ENCODE data around the gene ACAP1.

ACAP1 gene

GRCh38 chr17:7315570-7316235, 20.6 kb upstream of the ACAP1 start:
- in situ Hi-C loops (cut with MboI; ENCODE audit: low sequenced_read_pairs) = no loop called here
- H3K4me1 ChIP-seq = peaks cover 10% of the 10 kb centered on the region
- peaks cover 78% of the 10 kb centered on the region for H3K36me3 ChIP-seq (replicated peaks)

GRCh38 chr17:7317161-7317803, 19.0 kb upstream of the ACAP1 start:
- no peak for DNase-seq (ENCODE audit: low spot score in 2 of 2)
- peaks cover 82% of the 10 kb centered on the region for H3K36me3 ChIP-seq (replicated peaks)
- no peak overlapping the region for H3K4me3 ChIP-seq
- no peaks in the 10 kb centered on the region for H3K9me3 ChIP-seq
- no peaks in the 10 kb centered on the region for H3K27me3 ChIP-seq (ENCODE audit: low read depth)
- in situ Hi-C loops (cut with MboI; ENCODE audit: low sequenced_read_pairs) = no loop called here
- peaks cover 10% of the 10 kb centered on the region for H3K4me1 ChIP-seq

More at GRCh38 chr17:7315570-7316235, 20.6 kb upstream of the ACAP1 start:
- Histone ChIP-seq H3K27me3 (ENCODE audit: low read depth) (no peaks in the 10 kb centered on the region), H3K4me3 (peak overlapping the region; percentile 58), H3K9me3 (no peaks in the 10 kb centered on the region)
- no peak for DNase-seq (ENCODE audit: low spot score in 2 of 2)

- DNase-seq (ENCODE audit: low spot score in 2 of 2) = no peak
- Histone ChIP-seq H3K4me1 (peaks cover 10% of the 10 kb centered on the region), H3K9me3 (no peaks in the 10 kb centered on the region), H3K4me3 (no peak overlapping the region), H3K27me3 (ENCODE audit: low read depth) (no peaks in the 10 kb centered on the region), H3K36me3 (replicated peaks) (peaks cover 82% of the 10 kb centered on the region)
- in situ Hi-C loops (cut with MboI; ENCODE audit: low sequenced_read_pairs) = no loop called here
Observed at GRCh38 chr17:7318121-7318860, 18.0 kb upstream of the ACAP1 start.

- Histone ChIP-seq H3K4me3 (no peak overlapping the region), H3K4me1 (no peaks in the 10 kb centered on the region), H3K9me3 (no peaks in the 10 kb centered on the region), H3K27me3 (ENCODE audit: low read depth) (no peaks in the 10 kb centered on the region), H3K36me3 (replicated peaks) (peaks cover 83% of the 10 kb centered on the region)
- in situ Hi-C loops (cut with MboI; ENCODE audit: low sequenced_read_pairs) = no loop called here
- DNase-seq (ENCODE audit: low spot score in 2 of 2) = no peak
Observed at GRCh38 chr17:7321466-7321865, 14.9 kb upstream of the ACAP1 start.

- DNase-seq (ENCODE audit: low spot score in 2 of 2) = no peak
- no peak overlapping the region for H3K4me3 ChIP-seq
- H3K4me1 ChIP-seq = 0 out of 2 replicates have a peak, but pooled peaks cover under 1% of the 10 kb centered on the region
- in situ Hi-C loops (cut with MboI; ENCODE audit: low sequenced_read_pairs) = no loop called here
- H3K27me3 ChIP-seq (ENCODE audit: low read depth) = no peaks in the 10 kb centered on the region
- peaks cover 78% of the 10 kb centered on the region for H3K36me3 ChIP-seq (replicated peaks)
- no peaks in the 10 kb centered on the region for H3K9me3 ChIP-seq
Observed at GRCh38 chr17:7322520-7323194, 13.7 kb upstream of the ACAP1 start.

GRCh38 chr17:7323731-7324437, 12.4 kb upstream of the ACAP1 start:
- Histone ChIP-seq H3K36me3 (replicated peaks) (peaks cover 66% of the 10 kb centered on the region), H3K4me3 (no peak overlapping the region), H3K4me1 (peaks cover 6% of the 10 kb centered on the region; the same call in 1 of the 2 replicates), H3K9me3 (no peaks in the 10 kb centered on the region), H3K27me3 (ENCODE audit: low read depth) (no peaks in the 10 kb centered on the region)
- DNase-seq (ENCODE audit: low spot score in 2 of 2) = peak in 1 of 2 experiments; percentile 79
- in situ Hi-C loops (cut with MboI; ENCODE audit: low sequenced_read_pairs) = no loop called here

GRCh38 chr17:7324438-7324779, 11.9 kb upstream of the ACAP1 start:
- Histone ChIP-seq H3K9me3 (no peaks in the 10 kb centered on the region), H3K4me1 (peaks cover 6% of the 10 kb centered on the region; the same call in 1 of the 2 replicates), H3K36me3 (replicated peaks) (peaks cover 64% of the 10 kb centered on the region), H3K4me3 (no peak overlapping the region), H3K27me3 (ENCODE audit: low read depth) (no peaks in the 10 kb centered on the region)
- in situ Hi-C loops (cut with MboI; ENCODE audit: low sequenced_read_pairs) = no loop called here
- DNase-seq (ENCODE audit: low spot score in 2 of 2) = no peak

- no peaks in the 10 kb centered on the region for H3K27me3 ChIP-seq (ENCODE audit: low read depth)
- in situ Hi-C loops (cut with MboI; ENCODE audit: low sequenced_read_pairs) = no loop called here
- DNase-seq (ENCODE audit: low spot score in 2 of 2) = no peak
- peaks cover 6% of the 10 kb centered on the region; the same call in 1 of the 2 replicates for H3K4me1 ChIP-seq
- peaks cover 63% of the 10 kb centered on the region for H3K36me3 ChIP-seq (replicated peaks)
- no peaks in the 10 kb centered on the region for H3K9me3 ChIP-seq
- no peak overlapping the region for H3K4me3 ChIP-seq
Observed at GRCh38 chr17:7325031-7325528, 11.2 kb upstream of the ACAP1 start.

- Histone ChIP-seq H3K36me3 (replicated peaks) (peaks cover 52% of the 10 kb centered on the region), H3K4me1 (peaks cover 10% of the 10 kb centered on the region), H3K27me3 (ENCODE audit: low read depth) (no peaks in the 10 kb centered on the region), H3K4me3 (no peak overlapping the region), H3K9me3 (no peaks in the 10 kb centered on the region)
- DNase-seq (ENCODE audit: low spot score in 2 of 2) = no peak
- in situ Hi-C loops (cut with MboI; ENCODE audit: low sequenced_read_pairs) = no loop called here
Observed at GRCh38 chr17:7326186-7326585, 10.1 kb upstream of the ACAP1 start.

GRCh38 chr17:7327056-7327455, 9.3 kb upstream of the ACAP1 start:
- in situ Hi-C loops (cut with MboI; ENCODE audit: low sequenced_read_pairs) = no loop called here
- Histone ChIP-seq H3K27me3 (ENCODE audit: low read depth) (no peaks in the 10 kb centered on the region), H3K4me1 (peaks cover 10% of the 10 kb centered on the region), H3K9me3 (no peaks in the 10 kb centered on the region), H3K36me3 (replicated peaks) (peaks cover 43% of the 10 kb centered on the region), H3K4me3 (no peak overlapping the region)
- no peak for DNase-seq (ENCODE audit: low spot score in 2 of 2)

GRCh38 chr17:7327501-7327900, 8.8 kb upstream of the ACAP1 start:
- Histone ChIP-seq H3K4me3 (no peak overlapping the region), H3K36me3 (replicated peaks) (peaks cover 38% of the 10 kb centered on the region), H3K27me3 (ENCODE audit: low read depth) (no peaks in the 10 kb centered on the region), H3K9me3 (no peaks in the 10 kb centered on the region), H3K4me1 (peaks cover 10% of the 10 kb centered on the region)
- no peak for DNase-seq (ENCODE audit: low spot score in 2 of 2)
- in situ Hi-C loops (cut with MboI; ENCODE audit: low sequenced_read_pairs) = no loop called here

- in situ Hi-C loops (cut with MboI; ENCODE audit: low sequenced_read_pairs) = no loop called here
- peak overlapping the region; percentile 89 for H3K4me3 ChIP-seq
- no peaks in the 10 kb centered on the region for H3K9me3 ChIP-seq
- peaks cover 10% of the 10 kb centered on the region for H3K4me1 ChIP-seq
- no peaks in the 10 kb centered on the region for H3K27me3 ChIP-seq (ENCODE audit: low read depth)
- no peak for DNase-seq (ENCODE audit: low spot score in 2 of 2)
- peaks cover 33% of the 10 kb centered on the region for H3K36me3 ChIP-seq (replicated peaks)
Observed at GRCh38 chr17:7328009-7328408, 8.3 kb upstream of the ACAP1 start.

- peaks cover 10% of the 10 kb centered on the region for H3K4me1 ChIP-seq
- in situ Hi-C loops (cut with MboI; ENCODE audit: low sequenced_read_pairs) = no loop called here
- no peaks in the 10 kb centered on the region for H3K9me3 ChIP-seq
- no peak for DNase-seq (ENCODE audit: low spot score in 2 of 2)
- peaks cover 24% of the 10 kb centered on the region for H3K36me3 ChIP-seq (replicated peaks)
- peak within 1 kb of the TSS; percentile 89 for H3K4me3 ChIP-seq
- no peaks in the 10 kb centered on the region for H3K27me3 ChIP-seq (ENCODE audit: low read depth)
Observed at GRCh38 chr17:7328840-7329373, 7.4 kb upstream of the ACAP1 start, which contains the start of gene NEURL4. TSS of gene NEURL4 (minus strand) at chr17:7329335. CDS start at chr17:7329312, 23 bp downstream.

Measured in HAP-1 (cell line).